Activated naive CD8-positive, alpha-beta T cell treated with anti-CD3 and anti-CD28 coated beads for 36 hours (primary cell): Measurements from ENCODE around the gene REEP5. TPM values are rescaled to one million over a fixed set of nuclear protein-coding genes. Genes with fewer than 3 reads are reported as not detected.

ENCODE experiments used
- DNase-seq: peaks from one replicate; pipeline ENCODE4 v3.0.0; 2021
- H3K27ac Mint-ChIP-seq: one replicate; pipeline ENCODE4 v1.8.0; 2022; ENCODE audit warnings: mild to moderate bottlenecking, moderate library complexity, mixed read lengths
- H3K27me3 Mint-ChIP-seq: one replicate; pipeline ENCODE4 v1.8.0; 2022; ENCODE audit warnings: mild to moderate bottlenecking, mixed read lengths
- H3K36me3 Mint-ChIP-seq: one replicate; pipeline ENCODE4 v1.8.0; 2021; ENCODE audit warnings: mild to moderate bottlenecking, mixed read lengths
- H3K4me1 Mint-ChIP-seq: one replicate; pipeline ENCODE4 v1.8.0; 2021; ENCODE audit warnings: mixed read lengths
- H3K4me3 Mint-ChIP-seq: one replicate; pipeline ENCODE4 v1.8.0; 2022; ENCODE audit warnings: mild to moderate bottlenecking, moderate library complexity, mixed read lengths
- H3K9me3 Mint-ChIP-seq: one replicate; pipeline ENCODE4 v1.8.0; 2022; ENCODE audit warnings: mixed read lengths
- total RNA-seq, 2 experiments: library from RNA; stranded (reverse); gene quantifications; one replicate each; pipeline ENCODE4 v1.2.3, GENCODE V29; 2021

REEP5 gene
- total RNA-seq, 2 experiments from 2014 or later: 40.0 to 45.3 TPM

GRCh38 chr5:112849912-112850311 is 72.1 kb downstream of the REEP5 start:
- Mint-ChIP-seq H3K4me3 (no peak overlapping the region), H3K27me3 (peaks cover 18% of the 10 kb centered on the region), H3K36me3 (peaks cover 2% of the 10 kb centered on the region), H3K9me3 (peaks cover 4% of the 10 kb centered on the region), H3K4me1 (peaks cover 4% of the 10 kb centered on the region), H3K27ac (no peak overlapping the region)
- no peak for DNase-seq

- no peak overlapping the region for H3K27ac Mint-ChIP-seq
- no peaks in the 10 kb centered on the region for H3K36me3 Mint-ChIP-seq
- peaks cover 4% of the 10 kb centered on the region for H3K4me1 Mint-ChIP-seq
- no peak overlapping the region for H3K4me3 Mint-ChIP-seq
- peaks cover 8% of the 10 kb centered on the region for H3K27me3 Mint-ChIP-seq
- no peak for DNase-seq
- no peaks in the 10 kb centered on the region for H3K9me3 Mint-ChIP-seq
These were observed 73.8 kb downstream of the REEP5 start for GRCh38 chr5:112848116-112848811.

GRCh38 chr5:112847306-112847705 is 74.7 kb downstream of the REEP5 start:
- Mint-ChIP-seq H3K4me1 (peaks cover 4% of the 10 kb centered on the region), H3K27ac (no peak overlapping the region), H3K27me3 (peaks cover 4% of the 10 kb centered on the region), H3K4me3 (no peak overlapping the region), H3K9me3 (no peaks in the 10 kb centered on the region), H3K36me3 (peaks cover 4% of the 10 kb centered on the region)
- no peak for DNase-seq

DNA sequence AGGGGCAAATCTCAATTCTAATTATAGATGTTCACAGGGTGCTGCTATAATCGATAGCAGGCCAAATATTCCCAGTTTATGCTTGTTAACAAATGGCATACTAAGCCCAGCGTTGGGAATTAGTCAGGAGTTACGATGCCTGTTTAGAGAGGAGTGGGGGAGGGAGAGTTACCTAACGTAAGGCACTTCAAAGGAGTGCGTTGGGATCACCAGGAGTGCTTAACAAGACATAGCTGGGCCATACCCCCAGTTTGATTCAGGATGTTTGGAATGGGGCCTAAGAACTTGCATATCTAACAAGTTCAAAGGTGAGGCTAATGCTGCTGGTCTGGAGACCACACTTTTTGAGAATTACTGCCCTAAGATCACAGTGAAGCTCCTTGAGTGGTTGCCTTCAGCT is 75.5 kb downstream of the REEP5 start:
- peaks cover under 1% of the 10 kb centered on the region for H3K27me3 Mint-ChIP-seq
- DNase-seq: no peak
- peaks cover 4% of the 10 kb centered on the region for H3K4me1 Mint-ChIP-seq
- H3K27ac Mint-ChIP-seq: no peak overlapping the region
- H3K36me3 Mint-ChIP-seq: peaks cover 7% of the 10 kb centered on the region
- H3K4me3 Mint-ChIP-seq: no peak overlapping the region
- no peaks in the 10 kb centered on the region for H3K9me3 Mint-ChIP-seq

GRCh38 chr5:112844489-112844888 is 77.5 kb downstream of the REEP5 start:
- no peaks in the 10 kb centered on the region for H3K9me3 Mint-ChIP-seq
- peaks cover 4% of the 10 kb centered on the region for H3K4me1 Mint-ChIP-seq
- DNase-seq: no peak
- H3K36me3 Mint-ChIP-seq: peaks cover 15% of the 10 kb centered on the region
- no peak overlapping the region for H3K27ac Mint-ChIP-seq
- no peak overlapping the region for H3K4me3 Mint-ChIP-seq
- H3K27me3 Mint-ChIP-seq: no peaks in the 10 kb centered on the region

GRCh38 chr5:112833971-112834370 is 88.1 kb downstream of the REEP5 start:
- no peaks in the 10 kb centered on the region for H3K4me1 Mint-ChIP-seq
- no peak for DNase-seq
- H3K36me3 Mint-ChIP-seq: peaks cover 8% of the 10 kb centered on the region
- H3K27ac Mint-ChIP-seq: no peak overlapping the region
- no peaks in the 10 kb centered on the region for H3K27me3 Mint-ChIP-seq
- H3K9me3 Mint-ChIP-seq: no peaks in the 10 kb centered on the region
- no peak overlapping the region for H3K4me3 Mint-ChIP-seq

GRCh38 chr5:112830378-112830777 is 91.6 kb downstream of the REEP5 start:
- Mint-ChIP-seq H3K36me3 (peaks cover 2% of the 10 kb centered on the region), H3K27ac (no peak overlapping the region), H3K4me1 (no peaks in the 10 kb centered on the region)

More at GRCh38 chr5:112830378-112830777, 91.6 kb downstream of the REEP5 start:
- no peak for DNase-seq
- H3K9me3 Mint-ChIP-seq: no peaks in the 10 kb centered on the region
- H3K4me3 Mint-ChIP-seq: no peak overlapping the region
- no peaks in the 10 kb centered on the region for H3K27me3 Mint-ChIP-seq

Other genes with a start within 250 kb of the REEP5 start
- gene APC, start 184.3 kb downstream of the REEP5 start, total RNA-seq: 10 to 100 TPM; 19.5 to 19.8 TPM
- 10 to 100 TPM; 66.5 to 67.3 TPM for gene SRP19, start 60.9 kb downstream of the REEP5 start, total RNA-seq
- 10 to 100 TPM; 78.0 to 78.7 TPM for gene DCP2, start 54.6 kb upstream of the REEP5 start, total RNA-seq